Smooth muscle cell (in vitro differentiated cells): ENCODE measurements around the gene ARL6IP6. TPM values are rescaled to one million over a fixed set of nuclear protein-coding genes. Genes with fewer than 3 reads are reported as not detected.

Experiments used
- DNase-seq: peaks from one replicate; lab custom pipeline; 2025; ENCODE audit not compliant: unreplicated experiment; lab: John Stamatoyannopoulos, UW
- H2AFZ ChIP-seq: fragments of 200-600 bp; sonication (generic); 2 replicates; pipeline ENCODE4 v1.6.0; 2016; ENCODE audit warnings: antibody characterized with exemption, low read depth, mild to moderate bottlenecking
- H3F3A ChIP-seq: fragments of 200-600 bp; sonication (generic); 2 replicates; pipeline ENCODE4 v1.6.0; 2017; ENCODE audit warnings: antibody characterized with exemption, low read depth
- H3K27ac ChIP-seq: fragments of 200-600 bp; sonication (generic); 2 replicates; pipeline ENCODE4 v1.5.1; 2016; ENCODE audit warnings: low read depth, mild to moderate bottlenecking
- H3K27me3 ChIP-seq: fragments of 200-600 bp; sonication (generic); 2 replicates; pipeline ENCODE4 v1.6.1; 2016; ENCODE audit warnings: low read depth, mild to moderate bottlenecking
- H3K36me3 ChIP-seq: fragments of 200-600 bp; sonication (generic); 2 replicates; pipeline ENCODE4 v1.5.1; 2016; ENCODE audit warnings: low read depth
- H3K4me1 ChIP-seq: fragments of 200-600 bp; sonication (generic); 2 replicates; pipeline ENCODE4 v1.5.1; 2016; ENCODE audit warnings: low read depth
- H3K4me2 ChIP-seq: fragments of 200-600 bp; sonication (generic); 2 replicates; pipeline ENCODE4 v1.6.0; 2016; ENCODE audit warnings: mild to moderate bottlenecking
- H3K4me3 ChIP-seq: fragments of 200-600 bp; sonication (generic); 2 replicates; pipeline ENCODE4 v1.5.1; 2016; ENCODE audit warnings: mild to moderate bottlenecking
- H3K79me2 ChIP-seq: fragments of 200-600 bp; sonication (generic); 2 replicates; pipeline ENCODE4 v1.6.0; 2016; ENCODE audit warnings: low read depth, mild to moderate bottlenecking
- H3K9ac ChIP-seq: fragments of 200-600 bp; sonication (generic); 2 replicates; pipeline ENCODE4 v1.6.0; 2016; ENCODE audit warnings: low read depth
- H3K9me3 ChIP-seq: fragments of 200-600 bp; sonication (generic); replicated peaks from 2 replicates; pipeline ENCODE4 v1.5.1; 2016; ENCODE audit warnings: low read depth
- H4K20me1 ChIP-seq: fragments of 200-600 bp; sonication (generic); 2 replicates; pipeline ENCODE4 v1.6.0; 2016; ENCODE audit warnings: low read depth
- WGBS: methylation state at CpG from one replicate; pipeline ENCODE4 v1.1.7; 2016; ENCODE audit warnings: low lambda C conversion rate; 5-methylcytosine and 5-hydroxymethylcytosine counted together
- polyA plus RNA-seq: library from polyadenylated mRNA; unstranded; fragments of >200 nt; fragmentation: Nextera tagmentation; extraction: Ambion mirVana; gene quantifications from 2 replicates; pipeline ENCODE4 v1.2.1, GENCODE V29; 2016
- total RNA-seq: library from RNA; depleted of rRNA; stranded (reverse); fragments of >200 nt; gene quantifications from 2 replicates; pipeline ENCODE4 v1.2.3, GENCODE V29; 2014
- TF ChIP-seq, protein P1 (sequence below): fragments of 200-600 bp; sonication (generic); IDR thresholded peaks from 2 replicates; pipeline ENCODE4 v1.5.1; 2017; ENCODE audit warnings: borderline replicate concordance, mild to moderate bottlenecking, antibody characterized with exemption; ENCODE audit not compliant: insufficient read depth, poor library complexity, severe bottlenecking

ARL6IP6 gene
- total and polyA plus RNA-seq, 2 experiments from 2014 or later: 28.5 to 51.1 TPM

DNA sequence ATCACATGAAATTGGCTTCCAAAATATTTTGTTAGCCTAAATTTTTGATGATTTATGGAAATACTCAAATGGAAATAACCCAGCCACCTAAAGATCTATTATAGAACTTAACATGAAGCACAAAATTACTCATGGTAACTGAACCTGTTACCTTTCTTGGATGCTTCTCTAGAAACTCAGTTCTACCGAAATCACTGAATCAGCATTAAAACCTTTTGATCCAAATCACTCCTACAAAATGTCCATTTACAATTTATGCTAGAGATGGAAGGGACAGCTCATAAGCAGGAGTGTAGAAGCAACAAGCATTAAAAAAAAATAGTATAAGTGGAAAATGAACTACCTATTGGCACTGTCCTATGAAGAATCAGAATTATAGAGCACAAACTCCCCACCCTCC, 3.3 kb upstream of the ARL6IP6 start:
- H4K20me1 ChIP-seq: peaks cover 66% of the 10 kb centered on the region
- H3K36me3 ChIP-seq: peaks cover 8% of the 10 kb centered on the region
- DNase-seq: no peak
- no peaks in the 10 kb centered on the region for H3K9me3 ChIP-seq
- peak overlapping the region; percentile 99 for H3K4me3 ChIP-seq
- peak overlapping the region; percentile 92 for H3K4me2 ChIP-seq
- H3F3A ChIP-seq: no peaks in the 10 kb centered on the region
- no peak overlapping the region for H3K9ac ChIP-seq
- H3K79me2 ChIP-seq: peaks cover 84% of the 10 kb centered on the region
- H2AFZ ChIP-seq: no peak overlapping the region
- 93% methylated on average over 1 of the region's 1 CpG for WGBS
- TF ChIP-seq, protein P1, sequence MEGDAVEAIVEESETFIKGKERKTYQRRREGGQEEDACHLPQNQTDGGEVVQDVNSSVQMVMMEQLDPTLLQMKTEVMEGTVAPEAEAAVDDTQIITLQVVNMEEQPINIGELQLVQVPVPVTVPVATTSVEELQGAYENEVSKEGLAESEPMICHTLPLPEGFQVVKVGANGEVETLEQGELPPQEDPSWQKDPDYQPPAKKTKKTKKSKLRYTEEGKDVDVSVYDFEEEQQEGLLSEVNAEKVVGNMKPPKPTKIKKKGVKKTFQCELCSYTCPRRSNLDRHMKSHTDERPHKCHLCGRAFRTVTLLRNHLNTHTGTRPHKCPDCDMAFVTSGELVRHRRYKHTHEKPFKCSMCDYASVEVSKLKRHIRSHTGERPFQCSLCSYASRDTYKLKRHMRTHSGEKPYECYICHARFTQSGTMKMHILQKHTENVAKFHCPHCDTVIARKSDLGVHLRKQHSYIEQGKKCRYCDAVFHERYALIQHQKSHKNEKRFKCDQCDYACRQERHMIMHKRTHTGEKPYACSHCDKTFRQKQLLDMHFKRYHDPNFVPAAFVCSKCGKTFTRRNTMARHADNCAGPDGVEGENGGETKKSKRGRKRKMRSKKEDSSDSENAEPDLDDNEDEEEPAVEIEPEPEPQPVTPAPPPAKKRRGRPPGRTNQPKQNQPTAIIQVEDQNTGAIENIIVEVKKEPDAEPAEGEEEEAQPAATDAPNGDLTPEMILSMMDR: no peak
- peak overlapping the region; percentile 29 for H3K27ac ChIP-seq
- H3K4me1 ChIP-seq: peaks cover 27% of the 10 kb centered on the region
- no peaks in the 10 kb centered on the region for H3K27me3 ChIP-seq

GRCh38 chr2:152715854-152716428, 2.5 kb upstream of the ARL6IP6 start:
- H3K79me2 ChIP-seq: peaks cover 84% of the 10 kb centered on the region

GRCh38 chr2:152716805-152717227, 1.6 kb upstream of the ARL6IP6 start:
- WGBS: 1% methylated on average over 13 of the region's 13 CpGs
- peaks cover 84% of the 10 kb centered on the region for H3K79me2 ChIP-seq
- H3F3A ChIP-seq: no peaks in the 10 kb centered on the region
- H3K4me1 ChIP-seq: peaks cover 35% of the 10 kb centered on the region
- no peaks in the 10 kb centered on the region for H3K27me3 ChIP-seq
- DNase-seq: no peak
- peak overlapping the region; percentile 94 for H2AFZ ChIP-seq
- peak overlapping the region; percentile 99 for H3K4me3 ChIP-seq
- peaks cover 56% of the 10 kb centered on the region for H4K20me1 ChIP-seq
- H3K4me2 ChIP-seq: peak overlapping the region; percentile 92
- H3K27ac ChIP-seq: peak overlapping the region; percentile 96
- H3K9me3 ChIP-seq: no peaks in the 10 kb centered on the region
- TF ChIP-seq, protein P1: no peak
- peaks cover 6% of the 10 kb centered on the region for H3K36me3 ChIP-seq
- peak overlapping the region; percentile 97 for H3K9ac ChIP-seq

More at GRCh38 chr2:152715854-152716428, 2.5 kb upstream of the ARL6IP6 start:
- peak overlapping the region; percentile 99 for H3K4me3 ChIP-seq
- H3K4me1 ChIP-seq: peaks cover 35% of the 10 kb centered on the region
- TF ChIP-seq, protein P1: peak; percentile 41
- H4K20me1 ChIP-seq: peaks cover 61% of the 10 kb centered on the region
- DNase-seq: no peak
- no peak overlapping the region for H2AFZ ChIP-seq
- WGBS: 15% methylated on average over 8 of the region's 8 CpGs
- H3K27ac ChIP-seq: peak overlapping the region; percentile 96
- no peaks in the 10 kb centered on the region for H3K27me3 ChIP-seq
- peak overlapping the region; percentile 92 for H3K4me2 ChIP-seq
- peaks cover 8% of the 10 kb centered on the region for H3K36me3 ChIP-seq
- no peaks in the 10 kb centered on the region for H3K9me3 ChIP-seq
- H3F3A ChIP-seq: no peaks in the 10 kb centered on the region
- H3K9ac ChIP-seq: peak overlapping the region; percentile 97
